K562 (cell line): ENCODE results near the gene FAM234A. TPM values are rescaled to one million over a fixed set of nuclear protein-coding genes. Genes with fewer than 3 reads are reported as not detected.

Source experiments
- ATAC-seq: fragments of 200-7000 bp; cut with Tn5 transposase; 3 replicates; pipeline ENCODE4 v1.9.1; 2020; ENCODE audit warnings: moderate library complexity
- BruUV-seq: library from RNA; stranded (reverse); fragments of 400-500 nt; replicated peaks from 2 replicates; lab custom pipeline; 2021; lab: Mats Ljungman, UMichigan
- CTCF ChIA-PET: fragments of 300-600 bp; formaldehyde crosslinking; extraction: SDS; loops from one replicate; lab custom pipeline; 2021; ENCODE audit warnings: low intra/inter-chr PET ratio; lab: Yijun Ruan, JAX
- POLR2A ChIA-PET: fragments of 300-600, 350-650 bp; sonication (Branson Sonifier 250); formaldehyde crosslinking; extraction: SDS; loops from one replicate; lab custom pipeline; 2021; ENCODE audit warnings: antibody characterized with exemption, inconsistent platforms; lab: Yijun Ruan, JAX
- DNase-seq, 4 experiments: peaks; one replicate each; pipeline versions ENCODE4 v3.0.0 to v3.0.0-alpha.2; 2011 to 2018; ENCODE audit warnings: low spot score in 3 of 4, mixed read lengths in 3 of 4; ENCODE audit errors: extremely low read depth in 1 of 4
- FAIRE-seq: peaks from 2 replicates; lab custom pipeline; 2011; peaks lifted over from hg19 to GRCh38; lab: Jason Lieb, UNC
- H2AFZ ChIP-seq: 2 replicates; pipeline ENCODE4 v1.6.0; 2011; ENCODE audit warnings: low read depth, low read length, control low read depth, inconsistent platforms
- H3K27ac ChIP-seq: fragments of 200-600 bp; 3 replicates; pipeline ENCODE4 v1.8.0; 2011; ENCODE audit warnings: low read depth, mild to moderate bottlenecking, control low read depth, inconsistent platforms, low read length, moderate library complexity, mixed read lengths; ENCODE audit errors: extremely low read depth
- H3K27me3 ChIP-seq, 2 experiments: fragments of 300-600 bp in 1 of 2; 2 replicates in 1 of 2; 3 replicates in 1 of 2; pipeline versions ENCODE4 v1.6.0 to v1.8.0; 2011; ENCODE audit warnings: inconsistent platforms in 2 of 2, low read length in 2 of 2, mild to moderate bottlenecking in 1 of 2, mixed read lengths in 1 of 2, moderate library complexity in 1 of 2; ENCODE audit not compliant: control insufficient read depth in 2 of 2, insufficient read depth in 2 of 2
- H3K36me3 ChIP-seq: fragments of 300-600 bp; 3 replicates; pipeline ENCODE4 v1.8.0; 2011; ENCODE audit warnings: mild to moderate bottlenecking, low read length, inconsistent platforms; ENCODE audit not compliant: control insufficient read depth, insufficient read depth
- H3K4me1 ChIP-seq, 2 experiments: fragments of 200-600 bp in 1 of 2; replicated peaks in 1 of 2; 2 replicates in 1 of 2; 3 replicates in 1 of 2; pipeline versions ENCODE4 v1.5.1 to v1.8.0; 2011; ENCODE audit warnings: inconsistent platforms in 2 of 2, low read length in 2 of 2, mild to moderate bottlenecking in 1 of 2, mixed read lengths in 1 of 2, moderate library complexity in 1 of 2; ENCODE audit not compliant: control insufficient read depth in 2 of 2, insufficient read depth in 2 of 2
- H3K4me2 ChIP-seq: 2 replicates; pipeline ENCODE4 v1.6.1; 2011; ENCODE audit warnings: low read length, control low read depth, inconsistent platforms, mixed read lengths; ENCODE audit not compliant: insufficient read depth
- H3K4me3 ChIP-seq: fragments of 200-600 bp; sonication (generic), shearing (Covaris generic); 2 replicates; pipeline ENCODE4 v1.5.1; 2016; ENCODE audit warnings: control low read depth, inconsistent platforms
- H3K79me2 ChIP-seq: fragments of 200-600 bp; 3 replicates; pipeline ENCODE4 v1.8.0; 2011; ENCODE audit warnings: low read length, inconsistent platforms; ENCODE audit not compliant: control insufficient read depth, insufficient read depth
- H3K9ac ChIP-seq, 2 experiments: 2 replicates each; pipeline versions ENCODE4 v1.6.0 to v1.6.1; 2011; ENCODE audit warnings: low read depth in 2 of 2, low read length in 2 of 2, control low read depth in 1 of 2, inconsistent platforms in 1 of 2, mild to moderate bottlenecking in 1 of 2, mixed read lengths in 1 of 2; ENCODE audit not compliant: insufficient read depth in 1 of 2
- H3K9me1 ChIP-seq: one replicate; pipeline ENCODE4 v1.6.0; 2011; ENCODE audit warnings: inconsistent platforms, mild to moderate bottlenecking, low read length, moderate library complexity; ENCODE audit not compliant: control insufficient read depth, insufficient read depth
- H3K9me3 ChIP-seq: replicated peaks from 2 replicates; pipeline ENCODE4 v1.5.1; 2011; ENCODE audit warnings: low read depth, low read length, inconsistent platforms; ENCODE audit not compliant: control insufficient read depth, insufficient read depth
- H4K20me1 ChIP-seq: replicated peaks from 2 replicates; pipeline ENCODE4 v1.6.1; 2011; ENCODE audit warnings: low read length, inconsistent platforms, mixed read lengths; ENCODE audit not compliant: control insufficient read depth, insufficient read depth
- BCL6 ChIP-seq: fragments of 250-450 bp; sonication (Bioruptor Pico); IDR thresholded peaks from 2 replicates; pipeline ENCODE4 v1.4.0; 2020
- JUN ChIP-seq, 2 experiments: sonication (generic) in 1 of 2; formaldehyde crosslinking in 1 of 2; IDR thresholded peaks; 2 replicates each; pipeline versions ENCODE4 v1.6.1 to v1.8.0; 2012 to 2022; ENCODE audit warnings: borderline replicate concordance in 2 of 2, mild to moderate bottlenecking in 2 of 2, improper control_type of control experiment in 1 of 2, low read depth in 1 of 2, low read length in 1 of 2, missing genetic modification reagents in 1 of 2
- MXI1 ChIP-seq: IDR thresholded peaks from 2 replicates; pipeline ENCODE4 v1.6.1; 2011; ENCODE audit warnings: low read depth, mild to moderate bottlenecking, improper control_type of control experiment, low read length
- STAT5A ChIP-seq: IDR thresholded peaks from 2 replicates; pipeline ENCODE4 v1.6.1; 2012; ENCODE audit warnings: low read length, inconsistent platforms, borderline replicate concordance
- ZNF121 ChIP-seq: sonication (generic); formaldehyde crosslinking; conservative IDR thresholded peaks from 2 replicates; pipeline ENCODE4 v1.8.0; 2022; ENCODE audit warnings: missing genetic modification reagents
- WGBS: fragments of 100-300 bp; shearing (Covaris generic); methylation state at CpG from one replicate; pipeline ENCODE4 v1.1.6; 2016; ENCODE audit warnings: low coverage, mixed read lengths; ENCODE audit not compliant: insufficient coverage; ENCODE audit errors: missing lambda C conversion rate; 5-methylcytosine and 5-hydroxymethylcytosine counted together
- in situ Hi-C: fragments of 300-500 bp; cut with MboI; formaldehyde crosslinking; loops from 4 replicates; pipeline ENCODE4 v1.15.0; 2018; ENCODE audit warnings: inconsistent platforms, mixed read lengths
- intact Hi-C: fragments of 100-400 bp; cut with micrococcal nuclease; formaldehyde crosslinking; loops from 2 replicates; pipeline ENCODE4 v1.14.2; 2022
- polyA plus RNA-seq, 8 experiments: library from polyadenylated mRNA; depleted of rRNA in 4 of 8; stranded (reverse) in 5 of 8; unstranded in 3 of 8; fragments of >200 nt; fragmentation: Nextera tagmentation in 2 of 8; fragmentation: Illumina TruSeq in 1 of 8; extraction: Ambion mirVana in 2 of 8; extraction: Trizol in 1 of 8; gene quantifications; 2 replicates each; pipeline versions ENCODE4 v1.2.1 to v1.2.3, GENCODE V29; 2011 to 2014; ENCODE audit warnings: inconsistent platforms in 1 of 8, missing spikeins in 1 of 8
- total RNA-seq, 7 experiments: library from RNA; depleted of rRNA in 6 of 7; stranded (reverse); fragments of >200 nt in 6 of 7; fragmentation: Illumina TruSeq in 2 of 7; extraction: Trizol in 2 of 7; gene quantifications; 2 replicates each; pipeline versions ENCODE4 v1.2.1 to v1.2.3, GENCODE V29; 2011 to 2021; ENCODE audit warnings: low replicate concordance in 1 of 7
- TF ChIP-seq, protein P1 (sequence below): sonication (generic); formaldehyde crosslinking; IDR thresholded peaks from 2 replicates; pipeline ENCODE4 v1.8.0; 2022; ENCODE audit warnings: missing genetic modification reagents, mild to moderate bottlenecking, moderate library complexity, borderline replicate concordance

The FAM234A gene
- total and polyA plus RNA-seq, 9 of the 15 experiments (the other 6 are each of a cell fraction or from before 2014, with no cell fraction given), result 1.0 to 47.9 (median 15.0) TPM

DNA sequence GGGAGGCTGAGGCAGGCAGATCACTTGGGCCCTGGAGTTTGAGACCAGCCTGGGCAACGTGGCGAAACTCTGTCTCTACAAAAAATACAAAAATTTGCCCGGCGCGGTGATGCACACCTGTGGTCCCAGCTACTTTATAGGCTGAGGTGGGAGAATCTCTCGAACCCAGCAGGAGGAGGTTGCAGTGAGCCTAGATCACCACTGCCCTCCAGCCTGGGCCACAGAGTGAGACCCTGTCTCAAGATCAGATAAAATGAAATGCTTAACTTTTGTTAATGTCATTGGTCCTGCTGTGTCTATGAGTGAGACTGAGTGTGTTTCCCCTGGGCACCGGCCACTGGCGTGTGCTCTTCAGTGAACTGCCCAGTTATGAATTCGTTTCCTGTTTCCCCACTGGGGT, 10.5 kb downstream of the FAM234A start:
- Histone ChIP-seq H4K20me1 (no peaks in the 10 kb centered on the region), H3K9ac (peak overlapping the region in 1 of 2 experiments; percentile 79; a peak in 3 of 4 replicates), H3K4me1 (peaks cover 15 to 32% of the 10 kb centered on the region in 2 experiments), H3K4me3 (no peak overlapping the region), H3K4me2 (no peak overlapping the region), H3K9me1 (no peaks in the 10 kb centered on the region), H3K27ac (peak overlapping the region; percentile 51; the same call in 2 of the 3 replicates), H3K79me2 (peaks cover 27% of the 10 kb centered on the region), H3K9me3 (no peaks in the 10 kb centered on the region), H2AFZ (peak overlapping the region; percentile 45), H3K36me3 (no peaks in the 10 kb centered on the region), H3K27me3 (no peaks in the 10 kb centered on the region)
- ChIA-PET POLR2A (interaction anchor here (0.8 to 3.7 kb wide), 3 partner anchors 9 to 13 kb away, joined by 3 to 14 read pairs (median 4); no protein-coding TSS in a partner anchor), CTCF (no interaction called here)
- BruUV-seq, result no TSS peak
- in situ Hi-C loops, result no loop called here
- intact Hi-C loops, result no loop called here
- 75% methylated on average over 9 of the region's 9 CpGs for WGBS
- peak; percentile 92 for TF ChIP-seq ZNF121
- TF ChIP-seq MXI1, result no peak
- FAIRE-seq (peak; percentile 11), ATAC-seq (peak; percentile 48), DNase-seq (peak in 2 of 4 experiments; percentile 3 to 4)

DNA sequence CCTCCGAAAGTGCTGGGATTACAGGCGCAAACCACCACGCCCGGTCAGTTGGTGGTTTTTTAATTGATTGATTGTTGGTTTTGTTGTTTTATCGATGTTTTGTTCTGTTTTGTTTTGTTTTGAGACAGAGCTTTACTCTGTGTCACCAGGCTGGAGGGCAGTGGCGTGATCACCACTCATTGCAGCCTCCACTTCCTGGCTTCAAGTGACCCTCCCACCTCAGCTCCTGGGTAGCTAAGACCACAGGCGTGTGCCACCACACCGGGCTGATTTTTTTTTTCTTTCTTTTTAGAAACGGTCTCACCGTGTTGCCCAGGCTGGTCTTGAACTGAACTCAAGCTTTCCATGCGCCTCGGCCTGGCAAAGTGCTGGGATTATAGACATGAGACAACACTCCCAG, 12.4 kb downstream of the FAM234A start:
- H3K27me3 ChIP-seq, result no peaks in the 10 kb centered on the region
- 86% methylated on average over 12 of the region's 12 CpGs for WGBS
- H3K4me2 ChIP-seq, result no peak overlapping the region
- CTCF ChIA-PET, result no interaction called here
- H3K4me1 ChIP-seq, result peaks cover 8 to 24% of the 10 kb centered on the region in 2 experiments
- intact Hi-C loops (no loop called here), in situ Hi-C loops (no loop called here)
- no peak for FAIRE-seq
- no peak for ATAC-seq
- no peak overlapping the region for H2AFZ ChIP-seq
- H3K27ac ChIP-seq, result no peak overlapping the region
- peaks cover 13% of the 10 kb centered on the region for H3K79me2 ChIP-seq
- no TSS peak for BruUV-seq
- peak overlapping the region in 1 of 2 experiments; percentile 55; a peak in 1 of 4 replicates for H3K9ac ChIP-seq
- no peaks in the 10 kb centered on the region for H3K36me3 ChIP-seq
- no peaks in the 10 kb centered on the region for H4K20me1 ChIP-seq
- no peaks in the 10 kb centered on the region for H3K9me3 ChIP-seq
- no peak overlapping the region for H3K4me3 ChIP-seq
- POLR2A ChIA-PET, result no interaction called here
- DNase-seq, result no peak
- H3K9me1 ChIP-seq, result no peaks in the 10 kb centered on the region
- TF ChIP-seq STAT5A, result no peak
- no peak for TF ChIP-seq JUN (IDR thresholded peaks at IDR 0.05; ENCODE audit: borderline replicate concordance, low read depth, low read length)
- no peak for TF ChIP-seq JUN (CRISPR knock-in tag; IDR thresholded peaks at IDR 0.05; ENCODE audit: borderline replicate concordance)
- TF ChIP-seq, protein P1, sequence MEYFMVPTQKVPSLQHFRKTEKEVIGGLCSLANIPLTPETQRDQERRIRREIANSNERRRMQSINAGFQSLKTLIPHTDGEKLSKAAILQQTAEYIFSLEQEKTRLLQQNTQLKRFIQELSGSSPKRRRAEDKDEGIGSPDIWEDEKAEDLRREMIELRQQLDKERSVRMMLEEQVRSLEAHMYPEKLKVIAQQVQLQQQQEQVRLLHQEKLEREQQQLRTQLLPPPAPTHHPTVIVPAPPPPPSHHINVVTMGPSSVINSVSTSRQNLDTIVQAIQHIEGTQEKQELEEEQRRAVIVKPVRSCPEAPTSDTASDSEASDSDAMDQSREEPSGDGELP (CRISPR knock-in tag), result no peak
- TF ChIP-seq BCL6 (CRISPR knock-in tag), result no peak
